ENCODE data around the gene S100A14. TPM values are rescaled to one million over a fixed set of nuclear protein-coding genes. Genes with fewer than 3 reads are reported as not detected.
A peak's percentile ranks its signal among the peaks of the same experiment; 100 is the strongest.

S100A14 gene
- polyA plus RNA-seq, 2 of the 4 experiments (the other 2 are of a cell fraction) = 0.21 TPM

DNA sequence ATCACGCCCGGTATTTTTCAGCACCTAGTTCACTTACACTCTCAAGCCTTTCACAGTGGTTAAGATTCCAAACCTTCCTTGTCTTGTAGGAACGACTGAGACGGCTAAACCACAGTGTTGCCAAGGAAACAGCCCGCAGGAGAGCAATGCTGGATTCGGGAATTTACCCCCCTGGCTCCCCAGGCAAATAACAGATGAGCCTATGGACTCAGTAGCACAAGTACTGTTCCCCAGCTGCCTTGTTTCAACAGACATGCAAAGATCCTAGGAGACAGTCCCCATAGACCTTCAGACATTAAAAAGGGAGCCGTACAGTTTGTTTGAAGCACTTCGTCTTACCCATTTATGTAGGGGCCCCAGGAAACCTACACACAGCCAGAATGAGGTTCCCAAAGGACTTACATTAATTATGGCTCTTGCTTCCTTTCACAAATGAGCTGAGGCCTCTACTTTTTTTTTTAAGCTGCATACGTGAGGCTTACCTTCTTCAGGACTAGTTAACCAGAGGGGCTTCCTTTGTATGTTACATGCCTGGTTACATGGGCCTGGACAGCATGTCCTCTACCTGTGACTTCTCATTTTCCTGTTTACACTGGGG is 45.1 kb upstream of the S100A14 start:
- no peak for TF ChIP-seq HOXB5 (CRISPR knock-in tag; IDR thresholded peaks at IDR 0.05)
- peak; percentile 14; the same call in 1 of the 2 replicates for TF ChIP-seq RARB (CRISPR knock-in tag; IDR thresholded peaks at IDR 0.05)
- no peak for TF ChIP-seq ZSCAN20 (CRISPR knock-in tag; IDR thresholded peaks at IDR 0.05)
- TF ChIP-seq EHF (CRISPR knock-in tag; IDR thresholded peaks at IDR 0.05) = no peak
- TF ChIP-seq HOXA7 (CRISPR knock-in tag; IDR thresholded peaks at IDR 0.05) = peak; percentile 63
- TF ChIP-seq RCOR1 (IDR thresholded peaks at IDR 0.05; ENCODE audit: low read depth, low read length) = no peak
- TF ChIP-seq NPAS2 (CRISPR knock-in tag; IDR thresholded peaks at IDR 0.05; ENCODE audit: borderline replicate concordance) = no peak
- no peak for TF ChIP-seq RAD21 (conservative IDR thresholded peaks at IDR 0.05 in 1 of 2, IDR thresholded peaks at IDR 0.05 in 1 of 2)
- TF ChIP-seq MAZ (IDR thresholded peaks at IDR 0.05; ENCODE audit: borderline replicate concordance, low read depth, low read length) = no peak
- TF ChIP-seq JUNB (IDR thresholded peaks at IDR 0.05) = no peak
- 0 out of 5 replicates have a peak, but pooled peaks have one; percentile 24 to 44 for TF ChIP-seq JUN (IDR thresholded peaks at IDR 0.05)
- no peak for TF ChIP-seq BHLHE40 (IDR thresholded peaks at IDR 0.05; ENCODE audit: low read depth, low read length)
- no peak for TF ChIP-seq ZC3H11A (IDR thresholded peaks at IDR 0.05)
- 0 out of 2 replicates have a peak, but pooled peaks have one; percentile 60 for TF ChIP-seq FOSB (CRISPR knock-in tag; IDR thresholded peaks at IDR 0.05)
- no peak for TF ChIP-seq CHD4 (IDR thresholded peaks at IDR 0.05; ENCODE audit: borderline replicate concordance)
- peak; percentile 88; the same call in 1 of the 2 replicates for TF ChIP-seq POLR2AphosphoS2 (conservative IDR thresholded peaks at IDR 0.05; ENCODE audit: low read length)
- DNase-seq (ENCODE audit: low read depth in 1 of 2, low spot score in 1 of 2) (no peak), FAIRE-seq (no peak), ATAC-seq (no peak)
- Histone ChIP-seq H3K4me2 (no peak overlapping the region), H3K9me3 (no peaks in the 10 kb centered on the region), H3K27ac (no peak overlapping the region), H3K4me1 (peaks cover 12% of the 10 kb centered on the region; the same call in 2 of the 3 replicates), H3K4me3 (no peak overlapping the region)
- WGBS (ENCODE audit: missing lambda C conversion rate) = 79% methylated on average over 8 of the region's 9 CpGs
- CTCF ChIA-PET = interaction anchor here (0.8 to 1.9 kb wide), 3 partner anchors 11 to 150 kb away, joined by 4 to 8 read pairs (median 6); partner anchors contain the start of genes S100A1 and S100A13
- POLR2A ChIA-PET = interaction anchor here (0.6 to 1.2 kb wide), 2 partner anchors 27 to 122 kb away, joined by 3 to 4 read pairs; partner anchors contain the start of gene CHTOP

DNA sequence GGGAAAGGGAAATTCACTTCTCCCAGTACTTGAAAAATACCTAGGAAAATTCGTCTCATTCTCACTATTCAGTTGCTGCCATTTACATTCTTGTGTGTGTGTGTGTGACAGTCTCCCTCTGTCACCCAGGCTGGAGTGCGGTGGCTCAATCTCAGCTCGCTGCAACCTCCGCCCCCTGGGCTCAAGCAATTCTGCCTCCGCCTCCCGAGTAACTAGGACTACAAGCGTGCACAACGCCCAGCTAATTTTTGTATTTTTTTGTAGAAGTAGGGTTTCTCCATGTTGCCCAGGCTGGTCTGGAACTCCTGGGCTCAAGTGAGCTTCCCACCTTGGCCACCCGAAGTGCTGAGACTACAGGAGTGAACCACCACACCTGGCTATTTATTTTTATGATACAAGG is 43.5 kb upstream of the S100A14 start:
- Histone ChIP-seq H3K4me1 (peaks cover 12% of the 10 kb centered on the region; the same call in 2 of the 3 replicates), H3K4me2 (peak overlapping the region; percentile 89), H3K27ac (no peak overlapping the region), H3K4me3 (peak overlapping the region; percentile 69), H3K9me3 (no peaks in the 10 kb centered on the region)
- DNase-seq (ENCODE audit: low read depth in 1 of 2, low spot score in 1 of 2) (no peak), FAIRE-seq (no peak), ATAC-seq (no peak)
- ChIA-PET POLR2A (interaction anchor here (1.0 to 1.6 kb wide), 3 partner anchors 26 to 331 kb away, joined by 3 to 4 read pairs (median 4); partner anchors contain the start of genes CHTOP and S100A6), CTCF (interaction anchor here (0.6 to 2.1 kb wide), 9 partner anchors 10 to 688 kb away, joined by 3 to 14 read pairs (median 5); partner anchors contain the start of gene S100A13)
- 91% methylated on average over 9 of the region's 9 CpGs for WGBS (ENCODE audit: missing lambda C conversion rate)
- TF ChIP-seq EHF (CRISPR knock-in tag; IDR thresholded peaks at IDR 0.05) (no peak), HOXB13 (CRISPR knock-in tag; IDR thresholded peaks at IDR 0.05; ENCODE audit: low read depth) (no peak), KDM1A (IDR thresholded peaks at IDR 0.05; ENCODE audit: low read depth) (no peak), ESRRA (IDR thresholded peaks at IDR 0.05; ENCODE audit: borderline replicate concordance, low read length) (no peak), CBX8 (IDR thresholded peaks at IDR 0.05) (no peak), MAZ (IDR thresholded peaks at IDR 0.05; ENCODE audit: borderline replicate concordance, low read depth, low read length) (no peak), HDAC2 (IDR thresholded peaks at IDR 0.05) (no peak), TP53 (CRISPR knock-in tag; IDR thresholded peaks at IDR 0.05) (no peak), PHF8 (IDR thresholded peaks at IDR 0.05; ENCODE audit: borderline replicate concordance, low read depth) (no peak), EP300 (IDR thresholded peaks at IDR 0.05) (no peak), ZNF302 (CRISPR knock-in tag; IDR thresholded peaks at IDR 0.05) (no peak), RAD21 (conservative IDR thresholded peaks at IDR 0.05 in 1 of 2, IDR thresholded peaks at IDR 0.05 in 1 of 2) (no peak)
- TF ChIP-seq, protein P1, sequence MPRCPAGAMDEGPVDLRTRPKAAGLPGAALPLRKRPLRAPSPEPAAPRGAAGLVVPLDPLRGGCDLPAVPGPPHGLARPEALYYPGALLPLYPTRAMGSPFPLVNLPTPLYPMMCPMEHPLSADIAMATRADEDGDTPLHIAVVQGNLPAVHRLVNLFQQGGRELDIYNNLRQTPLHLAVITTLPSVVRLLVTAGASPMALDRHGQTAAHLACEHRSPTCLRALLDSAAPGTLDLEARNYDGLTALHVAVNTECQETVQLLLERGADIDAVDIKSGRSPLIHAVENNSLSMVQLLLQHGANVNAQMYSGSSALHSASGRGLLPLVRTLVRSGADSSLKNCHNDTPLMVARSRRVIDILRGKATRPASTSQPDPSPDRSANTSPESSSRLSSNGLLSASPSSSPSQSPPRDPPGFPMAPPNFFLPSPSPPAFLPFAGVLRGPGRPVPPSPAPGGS (IDR thresholded peaks at IDR 0.05) = no peak
- TF ChIP-seq, protein P2, sequence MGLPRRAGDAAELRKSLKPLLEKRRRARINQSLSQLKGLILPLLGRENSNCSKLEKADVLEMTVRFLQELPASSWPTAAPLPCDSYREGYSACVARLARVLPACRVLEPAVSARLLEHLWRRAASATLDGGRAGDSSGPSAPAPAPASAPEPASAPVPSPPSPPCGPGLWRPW (IDR thresholded peaks at IDR 0.05) = no peak
- TF ChIP-seq, protein P3, sequence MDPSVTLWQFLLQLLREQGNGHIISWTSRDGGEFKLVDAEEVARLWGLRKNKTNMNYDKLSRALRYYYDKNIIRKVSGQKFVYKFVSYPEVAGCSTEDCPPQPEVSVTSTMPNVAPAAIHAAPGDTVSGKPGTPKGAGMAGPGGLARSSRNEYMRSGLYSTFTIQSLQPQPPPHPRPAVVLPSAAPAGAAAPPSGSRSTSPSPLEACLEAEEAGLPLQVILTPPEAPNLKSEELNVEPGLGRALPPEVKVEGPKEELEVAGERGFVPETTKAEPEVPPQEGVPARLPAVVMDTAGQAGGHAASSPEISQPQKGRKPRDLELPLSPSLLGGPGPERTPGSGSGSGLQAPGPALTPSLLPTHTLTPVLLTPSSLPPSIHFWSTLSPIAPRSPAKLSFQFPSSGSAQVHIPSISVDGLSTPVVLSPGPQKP (IDR thresholded peaks at IDR 0.05; ENCODE audit: low read depth, low read length) = no peak

All from A549 (cell line).